Measurements from ENCODE around the gene XAB2. TPM values are rescaled to one million over a fixed set of nuclear protein-coding genes. Genes with fewer than 3 reads are reported as not detected.
"Not testable (repeated sequence)": the region's sequence is repeated elsewhere in the genome, so short reads cannot be mapped to it uniquely, and the experiment has no call there.

The XAB2 gene
- total RNA-seq, 1 experiment from 2014 or later = 48.0 TPM

- Histone ChIP-seq H3K79me1 (ENCODE audit: insufficient read depth, low read depth, low read length, poor library complexity, severe bottlenecking) (no peaks in the 10 kb centered on the region), H2BK15ac (ENCODE audit: low read depth, low read length) (no peak overlapping the region), H3K79me2 (ENCODE audit: insufficient read depth, low read length) (no peaks in the 10 kb centered on the region), H3K27me3 (ENCODE audit: insufficient read depth, low read length) (no peaks in the 10 kb centered on the region), H2AK5ac (ENCODE audit: insufficient read length, low read length) (no peak overlapping the region), H2BK12ac (ENCODE audit: insufficient read length, low read depth, low read length) (no peak overlapping the region), H3K14ac (ENCODE audit: insufficient read depth, low read length) (no peak overlapping the region), H3T11ph (ENCODE audit: low read length) (no peak overlapping the region), H3K56ac (ENCODE audit: insufficient read length, low read depth, low read length) (no peak overlapping the region), H2AFZ (ENCODE audit: low read length) (no peak overlapping the region), H2BK5ac (ENCODE audit: insufficient read length, low read length) (no peak overlapping the region), H2BK20ac (ENCODE audit: low read depth, low read length, poor library complexity, severe bottlenecking) (no peak overlapping the region), H3K9me3 (ENCODE audit: control insufficient read depth, low read depth, low read length) (no peaks in the 10 kb centered on the region), H3K18ac (ENCODE audit: insufficient read length, low read depth, low read length) (no peak overlapping the region), H3K23ac (ENCODE audit: insufficient read length, low read depth, low read length) (no peak overlapping the region), H3K4ac (ENCODE audit: low read depth, low read length) (no peak overlapping the region), H4K20me1 (ENCODE audit: control insufficient read depth, insufficient read depth, insufficient read length) (no peaks in the 10 kb centered on the region), H4K8ac (replicated peaks; ENCODE audit: insufficient read length, low read depth, low read length) (no peak overlapping the region), H4K91ac (ENCODE audit: insufficient read length, low read depth, low read length) (no peak overlapping the region), H2BK120ac (ENCODE audit: low read depth, low read length, poor library complexity, severe bottlenecking) (no peak overlapping the region), H3K4me1 (ENCODE audit: insufficient read depth, low read length) (no peaks in the 10 kb centered on the region), H3K23me2 (ENCODE audit: insufficient read length, low read depth, low read length, poor library complexity, severe bottlenecking) (no peaks in the 10 kb centered on the region), H4K5ac (ENCODE audit: insufficient read length, low read depth, low read length) (no peak overlapping the region), H3K9ac (ENCODE audit: extremely low read depth, insufficient read length, low read length) (no peak overlapping the region), H3K4me2 (ENCODE audit: insufficient read depth, insufficient read length, low read length) (no peak overlapping the region), H3K27ac (ENCODE audit: insufficient read length, low read depth, low read length) (no peak overlapping the region)
- Mint-ChIP-seq H3K36me3 (ENCODE audit: insufficient read depth in 1 of 3, low read depth in 3 of 3) (no peaks in the 10 kb centered on the region), H3K4me3 (no peak overlapping the region), H3K9me3 (no peaks in the 10 kb centered on the region), H3K27ac (no peak overlapping the region), H3K27me3 (ENCODE audit: low read depth) (peaks cover 58% of the 10 kb centered on the region), H3K4me1 (no peaks in the 10 kb centered on the region)
- DNase-seq = no peak
- no CpG with 5 or more reads among the region's 6 CpGs for WGBS (ENCODE audit: extremely low coverage, insufficient read length, low lambda C conversion rate)
- TF ChIP-seq CTCF (conservative IDR thresholded peaks at IDR 0.05) = no peak
Measured at GRCh38 chr19:7578127-7578526, 51.2 kb downstream of the XAB2 start.

- H3K79me2 ChIP-seq (ENCODE audit: insufficient read depth, low read length); H3K9ac ChIP-seq (ENCODE audit: extremely low read depth, insufficient read length, low read length); H2BK5ac ChIP-seq (ENCODE audit: insufficient read length, low read length); H3K18ac ChIP-seq (ENCODE audit: insufficient read length, low read depth, low read length); H3K4me3 Mint-ChIP-seq; H3K4me1 ChIP-seq (ENCODE audit: insufficient read depth, low read length); H2AFZ ChIP-seq (ENCODE audit: low read length); H2BK20ac ChIP-seq (ENCODE audit: low read depth, low read length, poor library complexity, severe bottlenecking); H4K20me1 ChIP-seq (ENCODE audit: control insufficient read depth, insufficient read depth, insufficient read length); DNase-seq; H3K23me2 ChIP-seq (ENCODE audit: insufficient read length, low read depth, low read length, poor library complexity, severe bottlenecking); H3K27ac Mint-ChIP-seq; H3K14ac ChIP-seq (ENCODE audit: insufficient read depth, low read length); H2BK12ac ChIP-seq (ENCODE audit: insufficient read length, low read depth, low read length); H3T11ph ChIP-seq (ENCODE audit: low read length); H4K91ac ChIP-seq (ENCODE audit: insufficient read length, low read depth, low read length); H4K5ac ChIP-seq (ENCODE audit: insufficient read length, low read depth, low read length); H3K79me1 ChIP-seq (ENCODE audit: insufficient read depth, low read depth, low read length, poor library complexity, severe bottlenecking); H3K4me2 ChIP-seq (ENCODE audit: insufficient read depth, insufficient read length, low read length); H3K56ac ChIP-seq (ENCODE audit: insufficient read length, low read depth, low read length); H3K27ac ChIP-seq (ENCODE audit: insufficient read length, low read depth, low read length); H2BK15ac ChIP-seq (ENCODE audit: low read depth, low read length); H3K4ac ChIP-seq (ENCODE audit: low read depth, low read length); H3K4me1 Mint-ChIP-seq; H2AK5ac ChIP-seq (ENCODE audit: insufficient read length, low read length); H2BK120ac ChIP-seq (ENCODE audit: low read depth, low read length, poor library complexity, severe bottlenecking); H3K9me3 ChIP-seq (ENCODE audit: control insufficient read depth, low read depth, low read length); H3K9me3 Mint-ChIP-seq; H4K8ac ChIP-seq (replicated peaks; ENCODE audit: insufficient read length, low read depth, low read length); H3K23ac ChIP-seq (ENCODE audit: insufficient read length, low read depth, low read length); H3K36me3 Mint-ChIP-seq (ENCODE audit: insufficient read depth in 1 of 3, low read depth in 3 of 3); H3K27me3 ChIP-seq (ENCODE audit: insufficient read depth, low read length): not testable (repeated sequence)
- no CpG with 5 or more reads among the region's 1 CpG for WGBS (ENCODE audit: extremely low coverage, insufficient read length, low lambda C conversion rate)
- peaks cover 51% of the 10 kb centered on the region for H3K27me3 Mint-ChIP-seq (ENCODE audit: low read depth)
Measured at GRCh38 chr19:7577422-7577821, 51.9 kb downstream of the XAB2 start.

Measured in H9 (cell line).